IMR-90 (cell line): ENCODE measurements around the gene EIF4E1B. TPM values are rescaled to one million over a fixed set of nuclear protein-coding genes. Genes with fewer than 3 reads are reported as not detected.

ENCODE experiments used
- ATAC-seq: fragments of 200-7000 bp; cut with Tn5 transposase; 2 replicates; pipeline ENCODE4 v1.9.1; 2020; ENCODE audit warnings: low read depth, mild to moderate bottlenecking, moderate library complexity
- BruUV-seq: library from RNA; stranded (reverse); fragments of 400-500 nt; replicated peaks from 2 replicates; lab custom pipeline; 2021; lab: Mats Ljungman, UMichigan
- CTCF ChIA-PET: fragments of 300-600 bp; formaldehyde crosslinking; extraction: SDS; loops from one replicate; lab custom pipeline; 2021; ENCODE audit warnings: antibody characterized with exemption; lab: Yijun Ruan, JAX
- POLR2A ChIA-PET: fragments of 300-600 bp; sonication (Branson Sonifier 250); formaldehyde crosslinking; loops from one replicate; lab custom pipeline; 2022; ENCODE audit warnings: antibody characterized with exemption; ENCODE audit not compliant: unreplicated experiment; lab: Charles Lee
- DNase-seq: peaks from one replicate; pipeline ENCODE4 v3.0.0; 2013
- H2AFZ ChIP-seq: replicated peaks from 2 replicates; pipeline ENCODE3; 2013; ENCODE audit warnings: low read length, mild to moderate bottlenecking; ENCODE audit not compliant: poor library complexity
- H2AK5ac ChIP-seq: 2 replicates; pipeline ENCODE4 v1.6.1; 2013; ENCODE audit warnings: low read depth, low read length, inconsistent platforms
- H2AK9ac ChIP-seq: replicated peaks from 2 replicates; pipeline ENCODE3; 2013; ENCODE audit warnings: mild to moderate bottlenecking, low read depth, low read length, moderate library complexity; ENCODE audit not compliant: poor library complexity
- H2BK120ac ChIP-seq: 2 replicates; pipeline ENCODE4 v1.6.1; 2013; ENCODE audit warnings: low read depth, low read length, inconsistent platforms
- H2BK15ac ChIP-seq: 3 replicates; pipeline ENCODE4 v1.6.1; 2013; ENCODE audit warnings: low read depth, low read length, inconsistent platforms
- H2BK20ac ChIP-seq: 2 replicates; pipeline ENCODE4 v1.6.1; 2013; ENCODE audit warnings: low read depth, mild to moderate bottlenecking, inconsistent platforms, low read length, moderate library complexity
- H2BK5ac ChIP-seq: 2 replicates; pipeline ENCODE4 v1.6.1; 2013; ENCODE audit warnings: mild to moderate bottlenecking, low read depth, low read length, inconsistent platforms; ENCODE audit not compliant: poor library complexity, severe bottlenecking
- H3K14ac ChIP-seq: replicated peaks from 2 replicates; pipeline ENCODE4 v1.6.1; 2013; ENCODE audit warnings: low read depth, low read length, inconsistent platforms
- H3K18ac ChIP-seq: 2 replicates; pipeline ENCODE4 v1.6.1; 2013; ENCODE audit warnings: low read depth, low read length, control low read depth
- H3K23ac ChIP-seq: 2 replicates; pipeline ENCODE4 v1.6.1; 2013; ENCODE audit warnings: low read depth, low read length, inconsistent platforms
- H3K27ac ChIP-seq: 2 replicates; pipeline ENCODE4 v1.5.1; 2013; ENCODE audit warnings: mild to moderate bottlenecking, control low read depth, low read length; ENCODE audit not compliant: insufficient read depth
- H3K27me3 ChIP-seq: 2 replicates; pipeline ENCODE4 v1.6.1; 2013; ENCODE audit warnings: low read length; ENCODE audit not compliant: control insufficient read depth, insufficient read depth
- H3K36me3 ChIP-seq: 2 replicates; pipeline ENCODE4 v1.6.1; 2013; ENCODE audit warnings: low read length, mixed read lengths; ENCODE audit not compliant: control insufficient read depth, insufficient read depth
- H3K4ac ChIP-seq: 2 replicates; pipeline ENCODE4 v1.6.1; 2013; ENCODE audit warnings: low read depth, low read length, inconsistent platforms
- H3K4me1 ChIP-seq: 2 replicates; pipeline ENCODE4 v1.6.1; 2013; ENCODE audit warnings: low read length, mixed read lengths; ENCODE audit not compliant: control insufficient read depth, insufficient read depth
- H3K4me2 ChIP-seq: 2 replicates; pipeline ENCODE4 v1.6.1; 2013; ENCODE audit warnings: low read depth, mild to moderate bottlenecking, control low read depth, low read length, moderate library complexity
- H3K4me3 ChIP-seq: 2 replicates; pipeline ENCODE4 v1.5.1; 2013; ENCODE audit warnings: low read depth, mild to moderate bottlenecking, control low read depth, low read length, moderate library complexity; ENCODE audit not compliant: insufficient read depth
- H3K56ac ChIP-seq: 2 replicates; pipeline ENCODE4 v1.6.1; 2013; ENCODE audit warnings: low read length, inconsistent platforms; ENCODE audit not compliant: insufficient read depth; ENCODE audit errors: extremely low read depth
- H3K79me1 ChIP-seq, 2 experiments: 2 replicates each; pipeline ENCODE4 v1.6.1; 2013; ENCODE audit warnings: low read length in 2 of 2, inconsistent platforms in 1 of 2, low read depth in 1 of 2
- H3K9ac ChIP-seq: 2 replicates; pipeline ENCODE4 v1.6.1; 2013; ENCODE audit warnings: low read depth, low read length, control low read depth
- H3K9me1 ChIP-seq: 2 replicates; pipeline ENCODE4 v1.6.1; 2013; ENCODE audit warnings: low read length, inconsistent platforms; ENCODE audit not compliant: insufficient read depth
- H3K9me3 ChIP-seq: 2 replicates; pipeline ENCODE4 v1.6.1; 2013; ENCODE audit warnings: low read length; ENCODE audit not compliant: control insufficient read depth, insufficient read depth
- H4K20me1 ChIP-seq: 2 replicates; pipeline ENCODE4 v1.6.1; 2013; ENCODE audit warnings: low read length, inconsistent platforms; ENCODE audit not compliant: insufficient read depth
- H4K5ac ChIP-seq: 2 replicates; pipeline ENCODE4 v1.6.1; 2013; ENCODE audit warnings: mild to moderate bottlenecking, low read depth, low read length, control low read depth
- H4K8ac ChIP-seq, 2 experiments: 2 replicates each; pipeline ENCODE4 v1.6.1; 2013; ENCODE audit warnings: low read depth in 2 of 2, low read length in 2 of 2, control low read depth in 1 of 2, inconsistent platforms in 1 of 2
- H4K91ac ChIP-seq: 2 replicates; pipeline ENCODE4 v1.6.1; 2013; ENCODE audit warnings: low read depth, low read length, inconsistent platforms; ENCODE audit not compliant: insufficient read depth
- BHLHE40 ChIP-seq: fragments of 150-350 bp; IDR thresholded peaks from 2 replicates; pipeline ENCODE4 v1.6.1; 2016; ENCODE audit warnings: mild to moderate bottlenecking, low read depth, low read length
- CEBPB ChIP-seq: IDR thresholded peaks from 2 replicates; pipeline ENCODE4 v1.6.1; 2012; ENCODE audit warnings: low read depth, low read length, improper control_type of control experiment
- CHD1 ChIP-seq: IDR thresholded peaks from 2 replicates; pipeline ENCODE4 v1.6.1; 2012; ENCODE audit warnings: low read depth, low read length, improper control_type of control experiment
- FOS ChIP-seq: fragments of 150-350 bp; IDR thresholded peaks from 2 replicates; pipeline ENCODE4 v1.6.1; 2016; ENCODE audit warnings: low read depth, low read length
- MAFK ChIP-seq: IDR thresholded peaks from 2 replicates; pipeline ENCODE4 v1.6.1; 2012; ENCODE audit warnings: low read depth, low read length, improper control_type of control experiment
- MAZ ChIP-seq: IDR thresholded peaks from 2 replicates; pipeline ENCODE4 v1.6.1; 2012; ENCODE audit warnings: low read depth, mild to moderate bottlenecking, low read length, improper control_type of control experiment, moderate library complexity, borderline replicate concordance
- MXI1 ChIP-seq: IDR thresholded peaks from 2 replicates; pipeline ENCODE4 v1.6.1; 2012; ENCODE audit warnings: low read depth, mild to moderate bottlenecking, low read length, moderate library complexity, borderline replicate concordance
- NFE2L2 ChIP-seq: fragments of 150-350 bp; IDR thresholded peaks from 2 replicates; pipeline ENCODE4 v1.6.1; 2016; ENCODE audit warnings: low read depth, mild to moderate bottlenecking, low read length
- POLR2A ChIP-seq: IDR thresholded peaks from 2 replicates; pipeline ENCODE4 v1.6.1; 2012; ENCODE audit warnings: mild to moderate bottlenecking, low read depth, low read length
- RAD21 ChIP-seq: IDR thresholded peaks from 2 replicates; pipeline ENCODE4 v1.6.1; 2012; ENCODE audit warnings: low read length, improper control_type of control experiment
- RCOR1 ChIP-seq: IDR thresholded peaks from 2 replicates; pipeline ENCODE4 v1.6.1; 2012; ENCODE audit warnings: mild to moderate bottlenecking, low read length, improper control_type of control experiment; ENCODE audit not compliant: insufficient replicate concordance
- RFX5 ChIP-seq: IDR thresholded peaks from 2 replicates; pipeline ENCODE4 v1.8.0; 2012; ENCODE audit warnings: low read depth, mild to moderate bottlenecking, low read length, moderate library complexity
- SMC3 ChIP-seq: fragments of 150-350 bp; IDR thresholded peaks from 2 replicates; pipeline ENCODE4 v1.6.1; 2016; ENCODE audit warnings: low read depth, mild to moderate bottlenecking, antibody characterized with exemption, low read length, moderate library complexity
- WGBS, 2 experiments: methylation state at CpG; one replicate each; pipeline versions ENCODE4 v1.1.5 to v1.1.7; 2013; ENCODE audit warnings: missing lambda C conversion rate in 2 of 2; ENCODE audit not compliant: insufficient read length in 1 of 2; ENCODE audit errors: extremely low coverage in 2 of 2; 5-methylcytosine and 5-hydroxymethylcytosine counted together
- dilution Hi-C: fragments of 300-500 bp; cut with HindIII; formaldehyde crosslinking; loops from one replicate; pipeline ENCODE4 v1.14.3; 2018; ENCODE audit warnings: low sequenced_read_pairs; ENCODE audit not compliant: unreplicated experiment
- in situ Hi-C: fragments of 300-500 bp; cut with MboI; formaldehyde crosslinking; loops from 3 replicates; pipeline ENCODE4 v1.14.3; 2019; ENCODE audit warnings: low sequenced_read_pairs, inconsistent platforms, mixed read lengths
- intact Hi-C: fragments of 100-400 bp; cut with micrococcal nuclease; formaldehyde crosslinking; loops from 2 replicates; pipeline ENCODE4 v1.10.0; 2022
- polyA plus RNA-seq, 3 experiments: library from polyadenylated mRNA; depleted of rRNA; stranded (reverse); fragments of >200 nt; gene quantifications; 2 replicates each; pipeline ENCODE4 v1.2.3, GENCODE V29; 2012; ENCODE audit warnings: low replicate concordance in 1 of 3
- total RNA-seq: library from RNA; depleted of rRNA; stranded (reverse); fragments of >200 nt; gene quantifications from 2 replicates; pipeline ENCODE4 v1.2.3, GENCODE V29; 2012
- TF ChIP-seq, protein P1 (sequence below): fragments of 150-350 bp; IDR thresholded peaks from 2 replicates; pipeline ENCODE4 v1.6.1; 2016; ENCODE audit warnings: low read depth, mild to moderate bottlenecking, low read length, moderate library complexity, borderline replicate concordance
- TF ChIP-seq, protein P2 (sequence below): fragments of 150-350 bp; IDR thresholded peaks from 2 replicates; pipeline ENCODE4 v1.6.1; 2017; ENCODE audit warnings: mild to moderate bottlenecking, antibody characterized with exemption, low read length, low read depth
- TF ChIP-seq, protein P3 (sequence below): conservative IDR thresholded peaks from 2 replicates; pipeline ENCODE4 v1.5.1; 2012; ENCODE audit warnings: mild to moderate bottlenecking, low read depth, low read length, improper control_type of control experiment

Gene EIF4E1B
- total and polyA plus RNA-seq, 2 of the 4 experiments (the other 2 are of a cell fraction), result not detected

DNA sequence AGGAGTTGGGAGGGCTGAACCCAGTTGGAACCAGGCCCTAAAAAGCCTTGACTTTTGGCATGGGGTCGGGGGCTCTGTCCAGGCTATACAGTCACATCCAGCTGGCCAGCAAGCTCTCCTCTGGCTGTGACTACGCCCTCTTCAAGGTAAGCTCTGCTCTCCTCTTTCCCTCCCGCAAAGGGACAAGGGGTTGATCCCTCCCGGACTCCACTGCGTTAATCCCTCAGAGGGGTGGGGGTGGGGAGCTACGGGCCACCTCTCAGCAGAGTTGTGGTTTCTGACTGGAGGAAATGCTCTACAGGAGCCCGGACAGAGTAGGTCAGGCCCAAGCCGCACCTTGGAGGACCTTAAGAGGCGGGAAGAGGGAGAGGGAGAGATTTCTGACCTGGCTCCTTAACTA, 13.8 kb downstream of the EIF4E1B start:
- no peak for ATAC-seq
- CTCF ChIA-PET, result no interaction called here

More for the DNA sequence above, 13.8 kb downstream of the EIF4E1B start:
- Histone ChIP-seq H3K56ac (no peak overlapping the region), H3K9me1 (peaks cover 10% of the 10 kb centered on the region; the same call in 1 of the 2 replicates), H3K14ac (no peak overlapping the region), H3K27ac (no peak overlapping the region), H4K91ac (no peak overlapping the region), H3K9me3 (no peaks in the 10 kb centered on the region), H2AFZ (peak overlapping the region; percentile 14), H2BK15ac (no peak overlapping the region), H2BK20ac (no peak overlapping the region), H3K27me3 (peaks cover 13% of the 10 kb centered on the region), H2AK5ac (no peak overlapping the region), H2BK5ac (no peak overlapping the region), H3K18ac (no peak overlapping the region), H2AK9ac (no peak overlapping the region), H4K5ac (no peak overlapping the region), H3K4ac (no peak overlapping the region), H3K4me1 (peaks cover 10% of the 10 kb centered on the region; the same call in 1 of the 2 replicates), H3K79me1 (peaks cover 4 to 16% of the 10 kb centered on the region in 2 experiments), H3K4me2 (no peak overlapping the region), H2BK120ac (no peak overlapping the region), H4K20me1 (peaks cover 7% of the 10 kb centered on the region), H3K9ac (no peak overlapping the region), H3K23ac (no peak overlapping the region), H4K8ac (no peak overlapping the region), H3K4me3 (no peak overlapping the region), H3K36me3 (no peaks in the 10 kb centered on the region)
- dilution Hi-C loops, result no loop called here
- intact Hi-C loops, result loop anchor here (10.0 kb wide), 1 partner anchor 229 kb away; the partner anchor contains the start of gene CLTB
- no TSS peak for BruUV-seq
- in situ Hi-C loops, result no loop called here
- POLR2A ChIA-PET, result no interaction called here
- no CpG with 5 or more reads among the region's 9 CpGs for WGBS, 2 experiments
- TF ChIP-seq CHD1 (no peak), NFE2L2 (no peak), MXI1 (no peak), RFX5 (no peak), SMC3 (no peak), CEBPB (no peak), MAFK (no peak), RAD21 (no peak), BHLHE40 (no peak), POLR2A (no peak), MAZ (no peak), RCOR1 (no peak), FOS (no peak)
- TF ChIP-seq, protein P1, sequence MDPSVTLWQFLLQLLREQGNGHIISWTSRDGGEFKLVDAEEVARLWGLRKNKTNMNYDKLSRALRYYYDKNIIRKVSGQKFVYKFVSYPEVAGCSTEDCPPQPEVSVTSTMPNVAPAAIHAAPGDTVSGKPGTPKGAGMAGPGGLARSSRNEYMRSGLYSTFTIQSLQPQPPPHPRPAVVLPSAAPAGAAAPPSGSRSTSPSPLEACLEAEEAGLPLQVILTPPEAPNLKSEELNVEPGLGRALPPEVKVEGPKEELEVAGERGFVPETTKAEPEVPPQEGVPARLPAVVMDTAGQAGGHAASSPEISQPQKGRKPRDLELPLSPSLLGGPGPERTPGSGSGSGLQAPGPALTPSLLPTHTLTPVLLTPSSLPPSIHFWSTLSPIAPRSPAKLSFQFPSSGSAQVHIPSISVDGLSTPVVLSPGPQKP, result no peak
- TF ChIP-seq, protein P2, sequence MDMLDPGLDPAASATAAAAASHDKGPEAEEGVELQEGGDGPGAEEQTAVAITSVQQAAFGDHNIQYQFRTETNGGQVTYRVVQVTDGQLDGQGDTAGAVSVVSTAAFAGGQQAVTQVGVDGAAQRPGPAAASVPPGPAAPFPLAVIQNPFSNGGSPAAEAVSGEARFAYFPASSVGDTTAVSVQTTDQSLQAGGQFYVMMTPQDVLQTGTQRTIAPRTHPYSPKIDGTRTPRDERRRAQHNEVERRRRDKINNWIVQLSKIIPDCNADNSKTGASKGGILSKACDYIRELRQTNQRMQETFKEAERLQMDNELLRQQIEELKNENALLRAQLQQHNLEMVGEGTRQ, result no peak
- TF ChIP-seq, protein P3, sequence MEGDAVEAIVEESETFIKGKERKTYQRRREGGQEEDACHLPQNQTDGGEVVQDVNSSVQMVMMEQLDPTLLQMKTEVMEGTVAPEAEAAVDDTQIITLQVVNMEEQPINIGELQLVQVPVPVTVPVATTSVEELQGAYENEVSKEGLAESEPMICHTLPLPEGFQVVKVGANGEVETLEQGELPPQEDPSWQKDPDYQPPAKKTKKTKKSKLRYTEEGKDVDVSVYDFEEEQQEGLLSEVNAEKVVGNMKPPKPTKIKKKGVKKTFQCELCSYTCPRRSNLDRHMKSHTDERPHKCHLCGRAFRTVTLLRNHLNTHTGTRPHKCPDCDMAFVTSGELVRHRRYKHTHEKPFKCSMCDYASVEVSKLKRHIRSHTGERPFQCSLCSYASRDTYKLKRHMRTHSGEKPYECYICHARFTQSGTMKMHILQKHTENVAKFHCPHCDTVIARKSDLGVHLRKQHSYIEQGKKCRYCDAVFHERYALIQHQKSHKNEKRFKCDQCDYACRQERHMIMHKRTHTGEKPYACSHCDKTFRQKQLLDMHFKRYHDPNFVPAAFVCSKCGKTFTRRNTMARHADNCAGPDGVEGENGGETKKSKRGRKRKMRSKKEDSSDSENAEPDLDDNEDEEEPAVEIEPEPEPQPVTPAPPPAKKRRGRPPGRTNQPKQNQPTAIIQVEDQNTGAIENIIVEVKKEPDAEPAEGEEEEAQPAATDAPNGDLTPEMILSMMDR, result no peak
- DNase-seq, result no peak
